Measurements from ENCODE around the gene C3orf52.

DNA sequence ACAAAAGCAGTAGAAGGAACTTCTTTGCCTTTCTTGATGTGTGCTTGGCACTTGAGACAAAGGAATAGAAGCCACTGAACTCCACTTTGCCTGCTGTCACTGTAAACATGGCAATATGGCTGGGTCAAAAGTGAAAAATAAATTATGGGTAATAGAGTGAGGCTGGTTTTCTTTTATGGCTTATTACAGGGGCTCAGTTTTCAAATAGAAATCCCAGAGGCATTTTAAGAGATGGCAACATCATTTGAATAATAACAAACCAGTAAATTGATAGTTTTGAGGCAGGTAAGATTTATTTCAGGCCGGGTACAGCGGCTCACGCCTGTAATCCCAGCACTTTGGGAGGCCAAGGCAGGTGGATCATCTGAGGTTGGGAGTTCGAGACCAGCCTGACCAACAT is 2.8 kb downstream of the C3orf52 start:
- TF ChIP-seq, protein P1, sequence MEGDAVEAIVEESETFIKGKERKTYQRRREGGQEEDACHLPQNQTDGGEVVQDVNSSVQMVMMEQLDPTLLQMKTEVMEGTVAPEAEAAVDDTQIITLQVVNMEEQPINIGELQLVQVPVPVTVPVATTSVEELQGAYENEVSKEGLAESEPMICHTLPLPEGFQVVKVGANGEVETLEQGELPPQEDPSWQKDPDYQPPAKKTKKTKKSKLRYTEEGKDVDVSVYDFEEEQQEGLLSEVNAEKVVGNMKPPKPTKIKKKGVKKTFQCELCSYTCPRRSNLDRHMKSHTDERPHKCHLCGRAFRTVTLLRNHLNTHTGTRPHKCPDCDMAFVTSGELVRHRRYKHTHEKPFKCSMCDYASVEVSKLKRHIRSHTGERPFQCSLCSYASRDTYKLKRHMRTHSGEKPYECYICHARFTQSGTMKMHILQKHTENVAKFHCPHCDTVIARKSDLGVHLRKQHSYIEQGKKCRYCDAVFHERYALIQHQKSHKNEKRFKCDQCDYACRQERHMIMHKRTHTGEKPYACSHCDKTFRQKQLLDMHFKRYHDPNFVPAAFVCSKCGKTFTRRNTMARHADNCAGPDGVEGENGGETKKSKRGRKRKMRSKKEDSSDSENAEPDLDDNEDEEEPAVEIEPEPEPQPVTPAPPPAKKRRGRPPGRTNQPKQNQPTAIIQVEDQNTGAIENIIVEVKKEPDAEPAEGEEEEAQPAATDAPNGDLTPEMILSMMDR (conservative IDR thresholded peaks at IDR 0.05; ENCODE audit: low read depth in 2 of 2): no peak
- no peak for TF ChIP-seq CREB1 (CRISPR knock-in tag; IDR thresholded peaks at IDR 0.05; ENCODE audit: low read depth)

Measured in GM23338 (cell line).